Smooth muscle cell (in vitro differentiated cells): ENCODE data around the gene TMSB4X. TPM values are rescaled to one million over a fixed set of nuclear protein-coding genes. Genes with fewer than 3 reads are reported as not detected.
A peak's percentile ranks its signal among the peaks of the same experiment; 100 is the strongest.

Experiments
- DNase-seq: peaks from one replicate; lab custom pipeline; 2025; ENCODE audit not compliant: unreplicated experiment; lab: John Stamatoyannopoulos, UW
- H2AFZ ChIP-seq: fragments of 200-600 bp; sonication (generic); 2 replicates; pipeline ENCODE4 v1.6.0; 2016; ENCODE audit warnings: antibody characterized with exemption, low read depth, mild to moderate bottlenecking
- H3F3A ChIP-seq: fragments of 200-600 bp; sonication (generic); 2 replicates; pipeline ENCODE4 v1.6.0; 2017; ENCODE audit warnings: antibody characterized with exemption, low read depth
- H3K27ac ChIP-seq: fragments of 200-600 bp; sonication (generic); 2 replicates; pipeline ENCODE4 v1.5.1; 2016; ENCODE audit warnings: low read depth, mild to moderate bottlenecking
- H3K27me3 ChIP-seq: fragments of 200-600 bp; sonication (generic); 2 replicates; pipeline ENCODE4 v1.6.1; 2016; ENCODE audit warnings: low read depth, mild to moderate bottlenecking
- H3K36me3 ChIP-seq: fragments of 200-600 bp; sonication (generic); 2 replicates; pipeline ENCODE4 v1.5.1; 2016; ENCODE audit warnings: low read depth
- H3K4me1 ChIP-seq: fragments of 200-600 bp; sonication (generic); 2 replicates; pipeline ENCODE4 v1.5.1; 2016; ENCODE audit warnings: low read depth
- H3K4me2 ChIP-seq: fragments of 200-600 bp; sonication (generic); 2 replicates; pipeline ENCODE4 v1.6.0; 2016; ENCODE audit warnings: mild to moderate bottlenecking
- H3K4me3 ChIP-seq: fragments of 200-600 bp; sonication (generic); 2 replicates; pipeline ENCODE4 v1.5.1; 2016; ENCODE audit warnings: mild to moderate bottlenecking
- H3K79me2 ChIP-seq: fragments of 200-600 bp; sonication (generic); 2 replicates; pipeline ENCODE4 v1.6.0; 2016; ENCODE audit warnings: low read depth, mild to moderate bottlenecking
- H3K9ac ChIP-seq: fragments of 200-600 bp; sonication (generic); 2 replicates; pipeline ENCODE4 v1.6.0; 2016; ENCODE audit warnings: low read depth
- H3K9me3 ChIP-seq: fragments of 200-600 bp; sonication (generic); replicated peaks from 2 replicates; pipeline ENCODE4 v1.5.1; 2016; ENCODE audit warnings: low read depth
- H4K20me1 ChIP-seq: fragments of 200-600 bp; sonication (generic); 2 replicates; pipeline ENCODE4 v1.6.0; 2016; ENCODE audit warnings: low read depth
- CTCF ChIP-seq: fragments of 200-600 bp; sonication (generic); IDR thresholded peaks from 2 replicates; pipeline ENCODE4 v1.5.1; 2017; ENCODE audit warnings: borderline replicate concordance, mild to moderate bottlenecking, antibody characterized with exemption; ENCODE audit not compliant: insufficient read depth, poor library complexity, severe bottlenecking
- WGBS: methylation state at CpG from one replicate; pipeline ENCODE4 v1.1.7; 2016; ENCODE audit warnings: low lambda C conversion rate; 5-methylcytosine and 5-hydroxymethylcytosine counted together
- polyA plus RNA-seq: library from polyadenylated mRNA; unstranded; fragments of >200 nt; fragmentation: Nextera tagmentation; extraction: Ambion mirVana; gene quantifications from 2 replicates; pipeline ENCODE4 v1.2.1, GENCODE V29; 2016
- total RNA-seq: library from RNA; depleted of rRNA; stranded (reverse); fragments of >200 nt; gene quantifications from 2 replicates; pipeline ENCODE4 v1.2.3, GENCODE V29; 2014

TMSB4X gene
- total and polyA plus RNA-seq, 2 experiments from 2014 or later, result 9,721 to 12,637 TPM

GRCh38 chrX:12996934-12997435, 22.1 kb downstream of the TMSB4X start:
- H4K20me1 ChIP-seq, result no peaks in the 10 kb centered on the region
- H3K36me3 ChIP-seq, result no peaks in the 10 kb centered on the region
- H3K9ac ChIP-seq, result no peak overlapping the region
- H3K4me2 ChIP-seq, result no peak overlapping the region
- DNase-seq, result no peak
- no peak overlapping the region for H3K27ac ChIP-seq
- H3F3A ChIP-seq, result no peaks in the 10 kb centered on the region
- H3K79me2 ChIP-seq, result no peaks in the 10 kb centered on the region
- no peak for TF ChIP-seq CTCF
- no peaks in the 10 kb centered on the region for H3K9me3 ChIP-seq
- H3K4me1 ChIP-seq, result peaks cover 8% of the 10 kb centered on the region
- H3K27me3 ChIP-seq, result no peaks in the 10 kb centered on the region
- no peak overlapping the region for H2AFZ ChIP-seq
- 98% methylated on average over 3 of the region's 3 CpGs for WGBS
- no peak overlapping the region for H3K4me3 ChIP-seq

GRCh38 chrX:12997906-12998687, 23.2 kb downstream of the TMSB4X start:
- no peaks in the 10 kb centered on the region for H3K9me3 ChIP-seq
- no peak overlapping the region for H3K27ac ChIP-seq
- H3K4me2 ChIP-seq, result no peak overlapping the region
- no peaks in the 10 kb centered on the region for H3K36me3 ChIP-seq
- no peak overlapping the region for H3K9ac ChIP-seq
- peaks cover 8% of the 10 kb centered on the region for H3K4me1 ChIP-seq
- no peaks in the 10 kb centered on the region for H3K27me3 ChIP-seq
- H2AFZ ChIP-seq, result peak overlapping the region; percentile 84
- H4K20me1 ChIP-seq, result no peaks in the 10 kb centered on the region
- H3F3A ChIP-seq, result no peaks in the 10 kb centered on the region
- H3K4me3 ChIP-seq, result no peak overlapping the region
- no peak for TF ChIP-seq CTCF
- H3K79me2 ChIP-seq, result no peaks in the 10 kb centered on the region
- no peak for DNase-seq
- 63% methylated on average over 5 of the region's 5 CpGs for WGBS

GRCh38 chrX:12999422-12999821, 24.5 kb downstream of the TMSB4X start:
- Histone ChIP-seq H3K79me2 (no peaks in the 10 kb centered on the region), H3K4me3 (no peak overlapping the region), H3F3A (no peaks in the 10 kb centered on the region), H3K9ac (no peak overlapping the region), H4K20me1 (no peaks in the 10 kb centered on the region), H3K27ac (no peak overlapping the region), H3K27me3 (no peaks in the 10 kb centered on the region), H3K9me3 (no peaks in the 10 kb centered on the region), H3K4me1 (peaks cover 8% of the 10 kb centered on the region), H3K4me2 (no peak overlapping the region), H3K36me3 (no peaks in the 10 kb centered on the region), H2AFZ (peak overlapping the region; percentile 46)
- WGBS, result 64% methylated on average over 9 of the region's 9 CpGs
- TF ChIP-seq CTCF, result no peak
- no peak for DNase-seq

GRCh38 chrX:13000301-13000811, 25.4 kb downstream of the TMSB4X start:
- 54% methylated on average over 8 of the region's 8 CpGs for whole genome bisulfite sequencing
- Histone ChIP-seq H3K27me3 (no peaks in the 10 kb centered on the region), H3K36me3 (no peaks in the 10 kb centered on the region), H3K9me3 (no peaks in the 10 kb centered on the region), H3K4me3 (no peak overlapping the region), H3K4me2 (peak overlapping the region; percentile 33), H3K4me1 (peaks cover 8% of the 10 kb centered on the region), H3F3A (no peaks in the 10 kb centered on the region), H2AFZ (peak overlapping the region; percentile 86), H3K27ac (peak overlapping the region; percentile 2), H3K79me2 (no peaks in the 10 kb centered on the region), H3K9ac (no peak overlapping the region), H4K20me1 (no peaks in the 10 kb centered on the region)
- no peak for DNase-seq
- no peak for TF ChIP-seq CTCF
